ENCODE measurements around the gene DPP6.

The DPP6 gene

GRCh38 chr7:154574235-154574634 is 522.0 kb downstream of the DPP6 start:
- H3K36me3 ChIP-seq = no peaks in the 10 kb centered on the region
- H3K9me3 ChIP-seq = peaks cover 4% of the 10 kb centered on the region
- no peak overlapping the region for H3K4me3 ChIP-seq (ENCODE audit: low read depth in 1 of 2, low read length in 1 of 2)
- no peak overlapping the region for H3K27ac ChIP-seq
- no peaks in the 10 kb centered on the region for H3K27me3 ChIP-seq
- no peak for TF ChIP-seq CTCF (IDR thresholded peaks at IDR 0.05)
- no peaks in the 10 kb centered on the region for H3K4me1 ChIP-seq (ENCODE audit: control insufficient read depth in 1 of 2, insufficient read depth in 1 of 2, low read depth in 1 of 2, low read length in 1 of 2)

- H3K27ac ChIP-seq = no peak overlapping the region
- H3K27me3 ChIP-seq = no peaks in the 10 kb centered on the region
- no peaks in the 10 kb centered on the region for H3K4me1 ChIP-seq (ENCODE audit: control insufficient read depth in 1 of 2, insufficient read depth in 1 of 2, low read depth in 1 of 2, low read length in 1 of 2)
- peaks cover 4% of the 10 kb centered on the region for H3K9me3 ChIP-seq
- H3K4me3 ChIP-seq (ENCODE audit: low read depth in 1 of 2, low read length in 1 of 2) = no peak overlapping the region
- H3K36me3 ChIP-seq = no peaks in the 10 kb centered on the region
- no peak for TF ChIP-seq CTCF (IDR thresholded peaks at IDR 0.05)
These were observed 523.3 kb downstream of the DPP6 start for GRCh38 chr7:154575497-154575896.

- no peak for TF ChIP-seq CTCF (IDR thresholded peaks at IDR 0.05)
- Histone ChIP-seq H3K36me3 (no peaks in the 10 kb centered on the region), H3K27ac (no peak overlapping the region), H3K4me1 (ENCODE audit: control insufficient read depth in 1 of 2, insufficient read depth in 1 of 2, low read depth in 1 of 2, low read length in 1 of 2) (no peaks in the 10 kb centered on the region), H3K9me3 (peaks cover 4% of the 10 kb centered on the region), H3K27me3 (no peaks in the 10 kb centered on the region), H3K4me3 (ENCODE audit: low read depth in 1 of 2, low read length in 1 of 2) (no peak overlapping the region)
These were observed 524.4 kb downstream of the DPP6 start for GRCh38 chr7:154576604-154577003.

DNA sequence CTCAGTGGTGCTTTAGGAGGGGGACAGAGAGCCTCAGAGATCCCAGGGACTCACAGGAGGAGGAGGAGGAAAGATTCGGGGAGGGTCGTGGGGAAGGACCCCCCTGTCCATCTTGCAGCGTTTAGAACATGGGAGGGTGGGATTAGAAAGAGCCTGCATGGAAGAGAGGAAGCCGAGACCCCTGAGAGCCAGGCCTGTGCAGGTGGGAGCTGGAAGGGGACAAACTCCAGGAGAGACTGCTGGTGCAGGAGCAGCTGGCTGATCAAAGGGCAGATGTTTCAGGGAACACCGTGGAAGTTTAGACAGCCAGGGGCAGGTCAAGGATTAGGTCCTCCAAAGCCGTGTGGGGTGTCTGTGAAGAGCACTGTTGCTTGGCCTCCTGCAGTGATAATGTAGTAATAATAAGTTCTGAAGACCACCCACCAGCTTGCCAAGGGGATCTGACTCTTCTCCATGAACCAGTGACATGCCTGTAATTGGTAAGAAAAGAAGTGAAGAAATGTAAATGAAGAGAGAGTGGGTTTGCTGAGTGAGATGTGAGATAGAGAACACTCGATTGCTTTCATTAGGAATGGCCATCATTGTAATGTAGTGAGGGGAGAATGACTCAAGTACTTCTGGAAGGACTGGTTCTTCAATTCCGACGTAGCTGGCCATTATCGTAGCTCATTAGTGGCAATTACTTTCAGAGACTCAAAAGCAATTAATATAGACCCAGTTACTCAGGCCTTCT is 525.1 kb downstream of the DPP6 start:
- no peak overlapping the region for H3K27ac ChIP-seq
- no peak for TF ChIP-seq CTCF (IDR thresholded peaks at IDR 0.05)
- no peak overlapping the region for H3K4me3 ChIP-seq (ENCODE audit: low read depth in 1 of 2, low read length in 1 of 2)
- no peaks in the 10 kb centered on the region for H3K4me1 ChIP-seq (ENCODE audit: control insufficient read depth in 1 of 2, insufficient read depth in 1 of 2, low read depth in 1 of 2, low read length in 1 of 2)
- H3K9me3 ChIP-seq = peaks cover 4% of the 10 kb centered on the region
- H3K27me3 ChIP-seq = no peaks in the 10 kb centered on the region
- H3K36me3 ChIP-seq = no peaks in the 10 kb centered on the region

- Histone ChIP-seq H3K36me3 (no peaks in the 10 kb centered on the region), H3K4me3 (ENCODE audit: low read depth in 1 of 2, low read length in 1 of 2) (no peak overlapping the region), H3K27ac (no peak overlapping the region), H3K4me1 (ENCODE audit: control insufficient read depth in 1 of 2, insufficient read depth in 1 of 2, low read depth in 1 of 2, low read length in 1 of 2) (no peaks in the 10 kb centered on the region), H3K27me3 (no peaks in the 10 kb centered on the region), H3K9me3 (peaks cover 4% of the 10 kb centered on the region)
- TF ChIP-seq CTCF (IDR thresholded peaks at IDR 0.05) = no peak
These were observed 526.1 kb downstream of the DPP6 start for GRCh38 chr7:154578336-154578735.

Measured in neutrophil (primary cell).